ENCODE measurements around the gene TNRC6B. TPM values are rescaled to one million over a fixed set of nuclear protein-coding genes. Genes with fewer than 3 reads are reported as not detected.

The TNRC6B gene
- total RNA-seq, 4 donors from 2014 or later: 34.5 to 57.0 (median 45.4) TPM

GRCh38 chr22:40276996-40277823 is 99.5 kb downstream of the TNRC6B start:
- 30% methylated on average over 10 of the region's 10 CpGs for whole genome bisulfite sequencing
- peaks cover 4 to 62% (median 38%) of the 10 kb centered on the region in 4 donors for H3K36me3 ChIP-seq

GRCh38 chr22:40279017-40279416 is 101.3 kb downstream of the TNRC6B start:
- DNase-seq (ENCODE audit: extremely low spot score): no peak
- H3K27me3 ChIP-seq: no peaks in the 10 kb centered on the region
- H3K27ac ChIP-seq (replicated peaks in 1 of 4): peak overlapping the region; percentile 21 to 90 (median 86)
- intact Hi-C loops (cut with DNase I): loop anchor here (5.0 to 10.0 kb wide), 3 partner anchors 94 to 578 kb away; partner anchors contain the start of genes ST13 and XPNPEP3
- no peaks in the 10 kb centered on the region for H3K9me3 ChIP-seq
- TF ChIP-seq POLR2A (IDR thresholded peaks at IDR 0.05; ENCODE audit: low read depth): no peak
- no peak for TF ChIP-seq CTCF (IDR thresholded peaks at IDR 0.05)
- no peak for TF ChIP-seq POLR2AphosphoS5 (IDR thresholded peaks at IDR 0.05)
- no peak for TF ChIP-seq EP300 (IDR thresholded peaks at IDR 0.05)
- H3K4me1 ChIP-seq: peaks cover 22 to 32% (median 25%) of the 10 kb centered on the region in 4 donors
- H3K4me3 ChIP-seq: no peak overlapping the region
- 93% methylated on average over 4 of the region's 4 CpGs for WGBS
- H3K36me3 ChIP-seq: peaks cover 0 to 53% (median 32%) of the 10 kb centered on the region in 4 donors

More at GRCh38 chr22:40276996-40277823, 99.5 kb downstream of the TNRC6B start:
- TF ChIP-seq EP300 (IDR thresholded peaks at IDR 0.05) (no peak), POLR2A (IDR thresholded peaks at IDR 0.05; ENCODE audit: low read depth) (no peak), POLR2AphosphoS5 (IDR thresholded peaks at IDR 0.05) (peak; percentile 33 to 59)
- H3K4me3 ChIP-seq: peak overlapping the region; percentile 44 to 57 (median 54)
- peaks cover 22 to 38% (median 32%) of the 10 kb centered on the region in 4 donors for H3K4me1 ChIP-seq
- intact Hi-C loops (cut with DNase I): loop anchor here (5.0 to 10.0 kb wide), 3 partner anchors 92 to 580 kb away; partner anchors contain the start of genes ST13 and XPNPEP3
- H3K9me3 ChIP-seq: no peaks in the 10 kb centered on the region
- no peaks in the 10 kb centered on the region for H3K27me3 ChIP-seq
- no peak for DNase-seq (ENCODE audit: extremely low spot score)
- peak overlapping the region; percentile 85 to 90 (median 86) for H3K27ac ChIP-seq (replicated peaks in 1 of 4)

GRCh38 chr22:40281717-40282116 is 104.0 kb downstream of the TNRC6B start:
- H3K4me3 ChIP-seq: no peak overlapping the region
- TF ChIP-seq CTCF (IDR thresholded peaks at IDR 0.05): no peak
- H3K4me1 ChIP-seq: peaks cover 12 to 16% (median 13%) of the 10 kb centered on the region in 4 donors
- intact Hi-C loops (cut with DNase I): no loop called here
- no peaks in the 10 kb centered on the region for H3K9me3 ChIP-seq
- H3K36me3 ChIP-seq: peaks cover 13 to 66% (median 35%) of the 10 kb centered on the region in 4 donors
- no peak for DNase-seq (ENCODE audit: extremely low spot score)
- WGBS: 88% methylated on average over 2 of the region's 2 CpGs
- H3K27ac ChIP-seq (replicated peaks in 1 of 4): no peak overlapping the region
- no peaks in the 10 kb centered on the region for H3K27me3 ChIP-seq

- intact Hi-C loops (cut with DNase I): no loop called here
- Histone ChIP-seq H3K27ac (replicated peaks in 1 of 4) (no peak overlapping the region), H3K4me3 (no peak overlapping the region), H3K36me3 (peaks cover 28 to 80% (median 53%) of the 10 kb centered on the region in 4 donors), H3K9me3 (no peaks in the 10 kb centered on the region), H3K4me1 (no peaks in the 10 kb centered on the region), H3K27me3 (no peaks in the 10 kb centered on the region)
- no peak for DNase-seq (ENCODE audit: extremely low spot score)
- 79% methylated on average over 7 of the region's 7 CpGs for WGBS
- TF ChIP-seq CTCF (IDR thresholded peaks at IDR 0.05) (no peak), POLR2AphosphoS5 (IDR thresholded peaks at IDR 0.05) (no peak), EP300 (IDR thresholded peaks at IDR 0.05) (no peak), POLR2A (IDR thresholded peaks at IDR 0.05; ENCODE audit: low read depth) (no peak)
These were observed 107.8 kb downstream of the TNRC6B start for GRCh38 chr22:40285513-40285912.

- Histone ChIP-seq H3K27ac (replicated peaks in 1 of 4) (no peak overlapping the region), H3K36me3 (peaks cover 28 to 95% (median 66%) of the 10 kb centered on the region in 4 donors), H3K27me3 (no peaks in the 10 kb centered on the region), H3K4me3 (no peak overlapping the region), H3K4me1 (no peaks in the 10 kb centered on the region), H3K9me3 (no peaks in the 10 kb centered on the region)
- DNase-seq (ENCODE audit: extremely low spot score): no peak
- WGBS: 67% methylated on average over 16 of the region's 16 CpGs
- intact Hi-C loops (cut with DNase I): no loop called here
- TF ChIP-seq CTCF (IDR thresholded peaks at IDR 0.05): no peak
- no peak for TF ChIP-seq EP300 (IDR thresholded peaks at IDR 0.05)
- TF ChIP-seq POLR2AphosphoS5 (IDR thresholded peaks at IDR 0.05): no peak
- no peak for TF ChIP-seq POLR2A (IDR thresholded peaks at IDR 0.05; ENCODE audit: low read depth)
These were observed 112.3 kb downstream of the TNRC6B start for GRCh38 chr22:40289991-40290459.
